Trophoblast cell (in vitro differentiated cells and primary cell): Measurements from ENCODE around the gene CR1.

ENCODE experiments used
- DNase-seq, 2 donors: peaks; one replicate each; pipeline ENCODE4 v3.0.0-alpha.2; 2016
- H2AFZ ChIP-seq: 2 replicates; pipeline ENCODE4 v1.6.1; 2013; ENCODE audit warnings: low read length, moderate library complexity, mild to moderate bottlenecking; ENCODE audit not compliant: insufficient read depth, poor library complexity
- H2AK5ac ChIP-seq: 2 replicates; pipeline ENCODE4 v1.6.1; 2013; ENCODE audit warnings: mild to moderate bottlenecking, low read length
- H2BK120ac ChIP-seq: 2 replicates; pipeline ENCODE4 v1.6.1; 2013; ENCODE audit warnings: low read length, mild to moderate bottlenecking, moderate library complexity; ENCODE audit not compliant: insufficient read depth, poor library complexity
- H2BK12ac ChIP-seq: 2 replicates; pipeline ENCODE4 v1.6.1; 2013; ENCODE audit warnings: mild to moderate bottlenecking, low read length, moderate library complexity
- H2BK5ac ChIP-seq: 2 replicates; pipeline ENCODE4 v1.6.1; 2013; ENCODE audit warnings: low read length, low read depth, moderate library complexity, mild to moderate bottlenecking; ENCODE audit not compliant: poor library complexity
- H3K14ac ChIP-seq: 2 replicates; pipeline ENCODE4 v1.6.1; 2013; ENCODE audit warnings: mild to moderate bottlenecking, low read length
- H3K18ac ChIP-seq: 2 replicates; pipeline ENCODE4 v1.6.1; 2013; ENCODE audit warnings: mild to moderate bottlenecking, low read length
- H3K23ac ChIP-seq: 2 replicates; pipeline ENCODE4 v1.6.1; 2013; ENCODE audit warnings: low read length
- H3K27ac ChIP-seq: 2 replicates; pipeline ENCODE4 v1.5.1; 2013; ENCODE audit warnings: low read depth, mild to moderate bottlenecking, inconsistent platforms, low read length, moderate library complexity
- H3K27me3 ChIP-seq: 2 replicates; pipeline ENCODE4 v1.6.1; 2013; ENCODE audit warnings: inconsistent platforms, mild to moderate bottlenecking, low read length, moderate library complexity; ENCODE audit not compliant: insufficient read depth
- H3K36me3 ChIP-seq, 2 experiments: 1 replicate in 1 of 2; 2 replicates in 1 of 2; pipeline ENCODE4 v1.6.1; 2013; ENCODE audit warnings: low read length in 2 of 2, mild to moderate bottlenecking in 2 of 2, moderate library complexity in 1 of 2; ENCODE audit not compliant: insufficient read depth in 2 of 2, control insufficient read depth in 1 of 2
- H3K4ac ChIP-seq: 2 replicates; pipeline ENCODE4 v1.6.1; 2013; ENCODE audit warnings: low read depth, mild to moderate bottlenecking, low read length, moderate library complexity
- H3K4me1 ChIP-seq, 2 experiments: 1 replicate in 1 of 2; 2 replicates in 1 of 2; pipeline ENCODE4 v1.6.1; 2013; ENCODE audit warnings: low read length in 2 of 2, mild to moderate bottlenecking in 2 of 2, moderate library complexity in 1 of 2; ENCODE audit not compliant: insufficient read depth in 2 of 2, control insufficient read depth in 1 of 2
- H3K4me2 ChIP-seq: 2 replicates; pipeline ENCODE4 v1.6.1; 2013; ENCODE audit warnings: inconsistent platforms, mild to moderate bottlenecking, low read length, moderate library complexity
- H3K4me3 ChIP-seq: 2 replicates; pipeline ENCODE4 v1.5.1; 2013; ENCODE audit warnings: mild to moderate bottlenecking, low read depth, low read length, inconsistent platforms
- H3K79me1 ChIP-seq: one replicate; pipeline ENCODE4 v1.6.1; 2013; ENCODE audit warnings: low read length
- H3K79me2 ChIP-seq: 2 replicates; pipeline ENCODE4 v1.6.1; 2013; ENCODE audit warnings: low read length, mild to moderate bottlenecking; ENCODE audit not compliant: control insufficient read depth, insufficient read depth, poor library complexity
- H3K9ac ChIP-seq: 2 replicates; pipeline ENCODE4 v1.6.1; 2013; ENCODE audit warnings: mild to moderate bottlenecking, low read length
- H3K9me3 ChIP-seq: 2 replicates; pipeline ENCODE4 v1.6.1; 2013; ENCODE audit warnings: low read depth, mild to moderate bottlenecking, control low read depth, inconsistent platforms, low read length; ENCODE audit not compliant: insufficient read depth
- H4K12ac ChIP-seq: 2 replicates; pipeline ENCODE4 v1.6.1; 2013; ENCODE audit warnings: low read depth, mild to moderate bottlenecking, low read length, moderate library complexity
- H4K8ac ChIP-seq: 2 replicates; pipeline ENCODE4 v1.6.1; 2013; ENCODE audit warnings: low read depth, mild to moderate bottlenecking, low read length, moderate library complexity
- H4K91ac ChIP-seq: one replicate; pipeline ENCODE4 v1.6.1; 2013; ENCODE audit warnings: low read depth, mild to moderate bottlenecking, low read length, moderate library complexity
- WGBS: extraction: QIAGEN DNeasy Blood & Tissue Kit; methylation state at CpG from one replicate; pipeline ENCODE4 v1.1.7; 2013; ENCODE audit warnings: missing lambda C conversion rate; ENCODE audit not compliant: insufficient read length, insufficient coverage; ENCODE audit errors: extremely low coverage; 5-methylcytosine and 5-hydroxymethylcytosine counted together

CR1 gene

GRCh38 chr1:207649210-207649753 is 153.3 kb downstream of the CR1 start:
- Histone ChIP-seq H3K4me1 (no peaks in the 10 kb centered on the region), H3K9ac (no peak overlapping the region)

DNA sequence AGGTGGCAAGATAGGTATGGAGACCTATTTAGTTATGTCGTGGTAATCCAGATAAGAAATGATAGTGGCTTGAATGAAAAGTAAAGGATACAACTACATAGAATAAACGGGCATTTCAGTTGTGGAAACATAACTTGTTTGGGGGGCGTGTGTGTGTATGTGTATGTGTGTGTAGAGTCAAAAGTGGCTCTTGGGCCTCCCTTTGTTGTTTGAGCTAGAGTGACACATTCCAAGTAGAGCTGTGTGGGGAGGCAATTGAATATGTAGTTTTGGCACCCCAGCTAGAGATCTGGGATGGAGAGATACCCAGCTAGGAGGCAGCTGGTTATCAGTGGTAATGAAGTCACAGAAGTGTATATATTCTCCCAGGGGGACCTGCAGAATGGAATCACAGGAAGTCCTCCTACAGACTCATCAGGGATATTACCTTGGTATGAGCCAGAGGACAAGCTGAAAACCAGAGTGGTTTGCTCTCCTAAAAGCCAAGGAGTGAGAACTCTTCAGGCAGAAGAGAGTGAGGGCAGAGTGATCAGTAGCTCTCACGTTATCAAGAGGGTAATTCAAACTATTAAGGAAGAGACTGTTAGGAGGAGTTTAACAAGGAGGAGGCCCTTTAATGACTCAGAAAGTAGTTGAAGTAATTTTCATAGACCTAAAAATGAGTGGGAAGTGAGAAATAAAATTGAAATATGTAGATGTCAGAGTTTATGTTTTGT is 154.1 kb downstream of the CR1 start:
- Histone ChIP-seq H4K12ac (no peak overlapping the region), H3K79me1 (no peaks in the 10 kb centered on the region), H3K14ac (no peak overlapping the region), H3K9me3 (peaks cover 2% of the 10 kb centered on the region), H4K8ac (no peak overlapping the region), H2BK5ac (no peak overlapping the region), H3K79me2 (no peaks in the 10 kb centered on the region), H3K4me2 (no peak overlapping the region), H3K23ac (no peak overlapping the region), H3K27ac (no peak overlapping the region), H2AFZ (no peak overlapping the region), H3K18ac (no peak overlapping the region), H2AK5ac (no peak overlapping the region), H2BK120ac (no peak overlapping the region), H3K4me1 (no peaks in the 10 kb centered on the region), H3K4me3 (no peak overlapping the region), H3K9ac (no peak overlapping the region), H3K36me3 (no peaks in the 10 kb centered on the region), H4K91ac (no peak overlapping the region), H2BK12ac (no peak overlapping the region), H3K27me3 (no peaks in the 10 kb centered on the region), H3K4ac (no peak overlapping the region)
- DNase-seq = no peak
- WGBS = no CpG with 5 or more reads among the region's 4 CpGs

More at GRCh38 chr1:207649210-207649753, 153.3 kb downstream of the CR1 start:
- Histone ChIP-seq H4K12ac (no peak overlapping the region), H3K14ac (no peak overlapping the region), H2AFZ (no peak overlapping the region), H4K8ac (no peak overlapping the region), H3K4ac (no peak overlapping the region), H2BK5ac (no peak overlapping the region), H3K23ac (no peak overlapping the region), H3K9me3 (peaks cover 2% of the 10 kb centered on the region), H2AK5ac (no peak overlapping the region), H4K91ac (no peak overlapping the region), H3K18ac (no peak overlapping the region), H3K27me3 (no peaks in the 10 kb centered on the region), H3K4me3 (no peak overlapping the region), H3K27ac (no peak overlapping the region), H3K36me3 (no peaks in the 10 kb centered on the region), H3K79me2 (no peaks in the 10 kb centered on the region), H3K4me2 (no peak overlapping the region), H2BK120ac (no peak overlapping the region), H3K79me1 (no peaks in the 10 kb centered on the region), H2BK12ac (no peak overlapping the region)
- no peak for DNase-seq
- no CpG with 5 or more reads among the region's 5 CpGs for WGBS

DNA sequence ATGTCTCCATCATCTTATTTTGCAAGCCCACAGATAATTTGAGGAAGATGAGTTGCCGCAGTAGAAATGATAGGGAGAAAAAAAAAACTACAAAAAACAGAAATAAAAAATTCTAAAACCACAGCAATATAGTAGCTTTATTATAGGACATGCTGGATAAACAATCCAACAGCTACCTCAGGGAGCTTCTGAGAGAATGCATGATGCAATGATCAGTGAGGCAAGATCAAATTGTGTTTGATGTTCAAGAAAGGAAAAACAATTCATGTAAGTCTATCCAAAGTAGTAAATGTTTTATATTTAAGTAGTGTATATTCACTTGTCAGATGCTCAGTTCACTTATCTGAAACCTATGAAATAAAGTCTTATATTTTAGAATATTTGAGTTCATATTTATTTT is 155.6 kb downstream of the CR1 start:
- no peaks in the 10 kb centered on the region for H3K79me2 ChIP-seq
- no peak overlapping the region for H2AK5ac ChIP-seq
- no peaks in the 10 kb centered on the region for H3K9me3 ChIP-seq
- H3K27ac ChIP-seq = no peak overlapping the region
- no peaks in the 10 kb centered on the region for H3K27me3 ChIP-seq
- no peak overlapping the region for H4K12ac ChIP-seq
- no peak overlapping the region for H3K4ac ChIP-seq
- H2AFZ ChIP-seq = no peak overlapping the region
- H3K36me3 ChIP-seq = no peaks in the 10 kb centered on the region
- no peak overlapping the region for H3K14ac ChIP-seq
- no peak overlapping the region for H3K4me2 ChIP-seq
- H3K18ac ChIP-seq = no peak overlapping the region
- no peaks in the 10 kb centered on the region for H3K4me1 ChIP-seq
- H3K9ac ChIP-seq = no peak overlapping the region
- no peak for DNase-seq
- H3K4me3 ChIP-seq = no peak overlapping the region
- no peak overlapping the region for H2BK12ac ChIP-seq
- H4K8ac ChIP-seq = no peak overlapping the region
- no peak overlapping the region for H2BK120ac ChIP-seq
- no CpG with 5 or more reads among the region's 1 CpG for WGBS
- no peak overlapping the region for H4K91ac ChIP-seq
- no peak overlapping the region for H3K23ac ChIP-seq
- no peaks in the 10 kb centered on the region for H3K79me1 ChIP-seq
- no peak overlapping the region for H2BK5ac ChIP-seq

DNA sequence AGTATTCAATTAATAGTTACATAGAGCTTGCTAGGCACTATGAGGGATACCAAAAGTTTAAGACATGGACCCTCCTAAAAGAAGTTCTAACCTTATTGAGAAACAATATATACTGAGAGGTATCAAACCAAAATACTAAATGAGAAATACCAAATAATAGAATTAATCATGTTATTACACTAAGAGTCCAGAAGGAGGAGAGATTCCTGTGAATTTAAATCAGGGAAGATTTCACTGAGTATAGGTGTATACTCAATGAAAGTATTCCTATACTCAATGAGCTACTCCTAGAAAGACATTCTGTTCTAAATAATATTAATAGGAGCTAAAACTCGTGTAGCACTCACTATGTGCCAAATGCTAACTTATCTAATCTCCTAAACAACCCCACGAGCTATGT is 158.4 kb downstream of the CR1 start:
- H3K4ac ChIP-seq = no peak overlapping the region
- H3K27me3 ChIP-seq = no peaks in the 10 kb centered on the region
- H3K36me3 ChIP-seq = no peaks in the 10 kb centered on the region
- H4K8ac ChIP-seq = no peak overlapping the region
- no peak overlapping the region for H2AFZ ChIP-seq
- H3K23ac ChIP-seq = no peak overlapping the region
- no peak overlapping the region for H3K4me3 ChIP-seq
- no peak overlapping the region for H2BK12ac ChIP-seq
- no peak overlapping the region for H3K14ac ChIP-seq
- H3K9ac ChIP-seq = no peak overlapping the region
- H3K27ac ChIP-seq = no peak overlapping the region
- H3K4me1 ChIP-seq = no peaks in the 10 kb centered on the region
- H4K91ac ChIP-seq = no peak overlapping the region
- H3K18ac ChIP-seq = no peak overlapping the region
- no peak overlapping the region for H2BK120ac ChIP-seq
- no peaks in the 10 kb centered on the region for H3K79me1 ChIP-seq
- no CpG with 5 or more reads among the region's 2 CpGs for WGBS
- H2AK5ac ChIP-seq = no peak overlapping the region
- H4K12ac ChIP-seq = no peak overlapping the region
- no peaks in the 10 kb centered on the region for H3K79me2 ChIP-seq
- H2BK5ac ChIP-seq = no peak overlapping the region
- H3K9me3 ChIP-seq = no peaks in the 10 kb centered on the region
- no peak for DNase-seq
- H3K4me2 ChIP-seq = no peak overlapping the region
